BE2C (cell line): ENCODE data around the gene KSR1.

ENCODE experiments used
- DNase-seq: peaks from one replicate; pipeline ENCODE4 v3.0.0-alpha.2; 2020
- H3K27me3 ChIP-seq: fragments of 250-450 bp; sonication (Bioruptor Pico); 2 replicates; pipeline ENCODE4 v1.5.1; 2020; ENCODE audit warnings: mild to moderate bottlenecking
- H3K36me3 ChIP-seq: fragments of 250-450 bp; sonication (Bioruptor Pico); 2 replicates; pipeline ENCODE4 v1.5.1; 2020; ENCODE audit warnings: mild to moderate bottlenecking
- H3K4me1 ChIP-seq: fragments of 250-450 bp; sonication (Bioruptor Pico); 2 replicates; pipeline ENCODE4 v1.5.1; 2020
- H3K4me3 ChIP-seq: 2 replicates; pipeline ENCODE4 v1.5.1; 2011; ENCODE audit warnings: low read depth, low read length
- H3K9me3 ChIP-seq: fragments of 250-450 bp; sonication (Bioruptor Pico); 2 replicates; pipeline ENCODE4 v1.5.1; 2020
- CTCF ChIP-seq: IDR thresholded peaks from 2 replicates; pipeline ENCODE4 v1.5.1; 2012; ENCODE audit warnings: mild to moderate bottlenecking, low read depth, low read length

Gene KSR1

GRCh38 chr17:27488231-27488630 is 32.0 kb downstream of the KSR1 start:
- H3K27me3 ChIP-seq = no peaks in the 10 kb centered on the region
- no peak for TF ChIP-seq CTCF
- H3K36me3 ChIP-seq = no peaks in the 10 kb centered on the region
- H3K4me1 ChIP-seq = no peaks in the 10 kb centered on the region
- H3K4me3 ChIP-seq = no peak overlapping the region
- no peaks in the 10 kb centered on the region for H3K9me3 ChIP-seq
- DNase-seq = no peak

GRCh38 chr17:27489045-27489715 is 32.9 kb downstream of the KSR1 start:
- H3K4me3 ChIP-seq = no peak overlapping the region
- no peaks in the 10 kb centered on the region for H3K27me3 ChIP-seq
- H3K36me3 ChIP-seq = no peaks in the 10 kb centered on the region
- H3K9me3 ChIP-seq = no peaks in the 10 kb centered on the region
- no peak for DNase-seq
- no peak for TF ChIP-seq CTCF
- H3K4me1 ChIP-seq = no peaks in the 10 kb centered on the region

- no peak for TF ChIP-seq CTCF
- no peaks in the 10 kb centered on the region for H3K4me1 ChIP-seq
- H3K27me3 ChIP-seq = no peaks in the 10 kb centered on the region
- no peaks in the 10 kb centered on the region for H3K36me3 ChIP-seq
- no peaks in the 10 kb centered on the region for H3K9me3 ChIP-seq
- DNase-seq = no peak
- no peak overlapping the region for H3K4me3 ChIP-seq
Observed at GRCh38 chr17:27490391-27490790, 34.1 kb downstream of the KSR1 start.

GRCh38 chr17:27491713-27492190 is 35.5 kb downstream of the KSR1 start:
- no peaks in the 10 kb centered on the region for H3K9me3 ChIP-seq
- no peaks in the 10 kb centered on the region for H3K4me1 ChIP-seq
- DNase-seq = no peak
- no peaks in the 10 kb centered on the region for H3K36me3 ChIP-seq
- no peak overlapping the region for H3K4me3 ChIP-seq
- no peak for TF ChIP-seq CTCF
- H3K27me3 ChIP-seq = no peaks in the 10 kb centered on the region

- H3K9me3 ChIP-seq = no peaks in the 10 kb centered on the region
- TF ChIP-seq CTCF = no peak
- H3K27me3 ChIP-seq = no peaks in the 10 kb centered on the region
- DNase-seq = no peak
- H3K36me3 ChIP-seq = no peaks in the 10 kb centered on the region
- H3K4me3 ChIP-seq = no peak overlapping the region
- H3K4me1 ChIP-seq = no peaks in the 10 kb centered on the region
Observed at GRCh38 chr17:27492470-27492869, 36.2 kb downstream of the KSR1 start.

GRCh38 chr17:27493088-27493487 is 36.8 kb downstream of the KSR1 start:
- TF ChIP-seq CTCF = no peak
- no peak overlapping the region for H3K4me3 ChIP-seq
- H3K27me3 ChIP-seq = no peaks in the 10 kb centered on the region
- no peaks in the 10 kb centered on the region for H3K36me3 ChIP-seq
- DNase-seq = no peak
- no peaks in the 10 kb centered on the region for H3K9me3 ChIP-seq
- no peaks in the 10 kb centered on the region for H3K4me1 ChIP-seq
